ENCODE data around the gene FGF2. TPM values are rescaled to one million over a fixed set of nuclear protein-coding genes. Genes with fewer than 3 reads are reported as not detected.
"Not testable (repeated sequence)": the region's sequence is repeated elsewhere in the genome, so short reads cannot be mapped to it uniquely, and the experiment has no call there.

Gene FGF2
- total RNA-seq, 2 donors from 2014 or later, result 25.5 to 50.2 TPM

DNA sequence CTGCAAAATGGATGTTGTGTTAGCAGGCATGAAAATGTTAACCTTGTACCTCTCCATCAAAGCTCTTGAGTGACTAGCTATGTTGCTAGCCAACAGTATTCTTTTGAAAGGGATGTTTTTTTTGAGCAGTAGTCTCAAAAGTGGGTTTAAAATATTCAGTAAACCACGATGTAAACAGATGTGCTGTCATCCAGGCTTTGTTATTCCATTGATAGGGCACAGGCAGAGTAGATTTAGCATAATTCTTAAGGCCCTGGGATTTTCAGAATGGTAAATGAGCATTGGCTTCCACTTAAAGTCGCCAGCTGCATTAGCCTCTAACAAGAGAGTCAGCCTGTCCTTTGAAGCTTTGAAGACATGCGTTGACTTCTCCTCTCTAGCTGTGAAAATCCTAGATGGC lies 18.4 kb downstream of the FGF2 start:
- H3K27me3 ChIP-seq (replicated peaks; ENCODE audit: insufficient read depth), result no peaks in the 10 kb centered on the region
- TF ChIP-seq, protein P1, sequence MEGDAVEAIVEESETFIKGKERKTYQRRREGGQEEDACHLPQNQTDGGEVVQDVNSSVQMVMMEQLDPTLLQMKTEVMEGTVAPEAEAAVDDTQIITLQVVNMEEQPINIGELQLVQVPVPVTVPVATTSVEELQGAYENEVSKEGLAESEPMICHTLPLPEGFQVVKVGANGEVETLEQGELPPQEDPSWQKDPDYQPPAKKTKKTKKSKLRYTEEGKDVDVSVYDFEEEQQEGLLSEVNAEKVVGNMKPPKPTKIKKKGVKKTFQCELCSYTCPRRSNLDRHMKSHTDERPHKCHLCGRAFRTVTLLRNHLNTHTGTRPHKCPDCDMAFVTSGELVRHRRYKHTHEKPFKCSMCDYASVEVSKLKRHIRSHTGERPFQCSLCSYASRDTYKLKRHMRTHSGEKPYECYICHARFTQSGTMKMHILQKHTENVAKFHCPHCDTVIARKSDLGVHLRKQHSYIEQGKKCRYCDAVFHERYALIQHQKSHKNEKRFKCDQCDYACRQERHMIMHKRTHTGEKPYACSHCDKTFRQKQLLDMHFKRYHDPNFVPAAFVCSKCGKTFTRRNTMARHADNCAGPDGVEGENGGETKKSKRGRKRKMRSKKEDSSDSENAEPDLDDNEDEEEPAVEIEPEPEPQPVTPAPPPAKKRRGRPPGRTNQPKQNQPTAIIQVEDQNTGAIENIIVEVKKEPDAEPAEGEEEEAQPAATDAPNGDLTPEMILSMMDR (IDR thresholded peaks at IDR 0.05), result no peak
- H3K27ac ChIP-seq, result peak overlapping the region; percentile 58 to 69
- no peaks in the 10 kb centered on the region for H3K9me3 ChIP-seq
- H3K36me3 ChIP-seq, result no peaks in the 10 kb centered on the region
- H3K4me1 ChIP-seq (ENCODE audit: control insufficient read depth in 1 of 2, low read depth in 2 of 2), result peaks cover 30 to 66% of the 10 kb centered on the region in 2 donors
- no peak for ATAC-seq (ENCODE audit: insufficient number of reproducible peaks, low FRiP score, low read depth)
- H3K4me3 ChIP-seq, result no peak overlapping the region
- DNase-seq (ENCODE audit: low spot score), result no peak

DNA sequence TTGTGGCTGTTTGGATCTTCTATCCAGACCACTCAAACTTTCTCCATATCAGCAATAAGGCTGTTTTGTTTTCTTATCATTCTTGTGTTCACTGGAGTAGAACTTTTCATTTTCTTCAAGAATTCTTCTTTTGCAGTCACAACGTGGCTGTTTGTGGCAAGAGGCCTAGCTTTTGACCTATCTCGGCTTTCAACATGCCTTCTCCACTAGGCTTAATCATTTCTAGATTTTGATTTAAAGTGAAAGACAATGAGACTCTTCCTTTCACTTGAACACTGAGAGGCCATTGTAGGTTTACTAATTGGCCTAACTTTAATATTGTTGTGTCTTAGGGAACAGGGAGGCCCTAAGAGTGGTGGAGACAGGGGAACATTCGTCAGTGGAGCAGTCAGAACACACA lies 19.1 kb downstream of the FGF2 start:
- TF ChIP-seq, protein P1 (IDR thresholded peaks at IDR 0.05), result no peak
- ATAC-seq (ENCODE audit: insufficient number of reproducible peaks, low FRiP score, low read depth), result no peak
- H3K9me3 ChIP-seq, result no peaks in the 10 kb centered on the region
- peaks cover 27 to 66% of the 10 kb centered on the region in 2 donors for H3K4me1 ChIP-seq (ENCODE audit: control insufficient read depth in 1 of 2, low read depth in 2 of 2)
- H3K27ac ChIP-seq, result peak overlapping the region; percentile 33 to 69
- H3K27me3 ChIP-seq (replicated peaks; ENCODE audit: insufficient read depth), result no peaks in the 10 kb centered on the region
- no peaks in the 10 kb centered on the region for H3K36me3 ChIP-seq
- no peak for DNase-seq (ENCODE audit: low spot score)
- no peak overlapping the region for H3K4me3 ChIP-seq

DNA sequence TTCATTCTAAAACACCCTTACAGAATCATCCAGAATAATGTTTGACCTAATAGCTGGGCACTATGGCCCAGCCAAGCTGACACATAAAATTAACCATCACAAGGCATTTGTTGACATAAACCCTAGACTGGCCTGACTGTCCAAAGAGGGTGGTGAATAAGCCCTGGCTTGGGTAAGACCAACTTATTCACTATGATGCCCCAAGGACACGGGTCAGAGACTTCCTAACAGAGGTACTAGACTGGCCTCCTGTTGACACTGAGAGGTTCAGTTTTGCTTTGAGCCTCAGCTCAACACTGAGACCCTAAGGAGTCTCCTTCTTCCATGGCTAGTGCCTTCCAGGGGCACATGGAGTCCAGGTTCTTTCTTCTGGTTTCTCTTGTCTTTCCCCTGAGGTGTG lies 21.3 kb downstream of the FGF2 start:
- peaks cover 13 to 51% of the 10 kb centered on the region in 2 donors for H3K4me1 ChIP-seq (ENCODE audit: control insufficient read depth in 1 of 2, low read depth in 2 of 2)
- TF ChIP-seq, protein P1 (IDR thresholded peaks at IDR 0.05), result no peak
- H3K36me3 ChIP-seq, result no peaks in the 10 kb centered on the region
- no peaks in the 10 kb centered on the region for H3K9me3 ChIP-seq
- ATAC-seq (ENCODE audit: insufficient number of reproducible peaks, low FRiP score, low read depth), result no peak
- no peak for DNase-seq (ENCODE audit: low spot score)
- H3K27me3 ChIP-seq (replicated peaks; ENCODE audit: insufficient read depth), result no peaks in the 10 kb centered on the region
- no peak overlapping the region for H3K4me3 ChIP-seq
- H3K27ac ChIP-seq, result peak overlapping the region in 1 of 2 donors; percentile 4

DNA sequence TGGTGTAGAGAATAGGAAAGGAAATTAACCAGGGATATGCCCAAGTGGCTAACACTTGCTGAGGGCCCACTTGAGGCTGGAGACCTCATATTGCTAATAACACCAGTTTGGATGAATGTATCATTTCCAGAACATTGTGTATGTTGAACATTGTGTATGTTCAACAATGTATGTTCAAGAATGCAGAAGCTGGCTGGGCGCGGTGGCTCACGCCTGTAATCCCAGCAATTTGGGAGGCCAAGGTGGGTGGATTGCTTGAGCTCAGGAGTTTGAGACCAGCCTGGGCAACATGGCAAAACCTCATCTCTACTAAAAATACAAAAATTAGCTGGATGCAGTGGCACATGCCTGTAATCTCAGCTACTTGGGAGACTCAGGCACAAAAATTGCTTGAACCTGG lies 23.2 kb downstream of the FGF2 start:
- H3K27ac ChIP-seq; H3K4me3 ChIP-seq; H3K27me3 ChIP-seq (replicated peaks; ENCODE audit: insufficient read depth); DNase-seq (ENCODE audit: low spot score); H3K36me3 ChIP-seq; ATAC-seq (ENCODE audit: insufficient number of reproducible peaks, low FRiP score, low read depth); H3K9me3 ChIP-seq: not testable (repeated sequence)
- peaks cover 13 to 47% of the 10 kb centered on the region in 2 donors for H3K4me1 ChIP-seq (ENCODE audit: control insufficient read depth in 1 of 2, low read depth in 2 of 2)

DNA sequence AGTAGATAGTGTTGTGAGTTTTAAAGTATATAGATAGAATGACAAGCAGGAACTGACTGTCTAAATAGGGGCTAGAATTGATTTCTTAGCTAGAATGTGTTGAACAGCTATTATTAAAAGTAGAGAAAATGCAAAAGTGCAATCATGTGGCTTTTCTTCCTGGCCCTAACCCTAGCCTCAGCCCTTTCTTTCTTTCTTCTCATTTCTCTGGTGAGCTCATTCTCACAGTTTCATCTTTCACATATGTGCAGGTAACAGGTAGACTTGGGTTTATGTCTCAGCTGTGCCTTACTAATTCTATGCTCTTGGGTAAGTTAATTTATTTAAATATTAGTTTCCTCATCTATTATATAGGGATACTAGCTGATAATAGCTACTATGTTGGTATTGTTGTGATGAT lies 24.9 kb downstream of the FGF2 start:
- Histone ChIP-seq H3K4me1 (ENCODE audit: control insufficient read depth in 1 of 2, low read depth in 2 of 2) (peaks cover 16 to 47% of the 10 kb centered on the region in 2 donors), H3K36me3 (no peaks in the 10 kb centered on the region), H3K27me3 (replicated peaks; ENCODE audit: insufficient read depth) (no peaks in the 10 kb centered on the region), H3K27ac (no peak overlapping the region), H3K9me3 (no peaks in the 10 kb centered on the region), H3K4me3 (no peak overlapping the region)
- no peak for DNase-seq (ENCODE audit: low spot score)
- TF ChIP-seq, protein P1 (IDR thresholded peaks at IDR 0.05), result no peak
- ATAC-seq (ENCODE audit: insufficient number of reproducible peaks, low FRiP score, low read depth), result no peak

All from thoracic aorta (tissue), 2 donors.